Measurements from ENCODE around the gene PLXNB1. TPM values are rescaled to one million over a fixed set of nuclear protein-coding genes. Genes with fewer than 3 reads are reported as not detected.

The PLXNB1 gene
- total RNA-seq, 3 donors from 2014 or later, result 6.0 to 7.2 (median 6.8) TPM

GRCh38 chr3:48433472-48434118, 3.7 kb upstream of the PLXNB1 start:
- DNase-seq (no peak), ATAC-seq (no peak)
- Mint-ChIP-seq H3K9me3 (no peaks in the 10 kb centered on the region), H3K4me3 (no peak overlapping the region), H3K36me3 (ENCODE audit: insufficient read depth) (peaks cover 9% of the 10 kb centered on the region), H3K27me3 (ENCODE audit: low read depth) (no peaks in the 10 kb centered on the region), H3K4me1 (ENCODE audit: low read depth) (peaks cover 15% of the 10 kb centered on the region)

GRCh38 chr3:48432411-48433371, 2.8 kb upstream of the PLXNB1 start:
- Mint-ChIP-seq H3K4me3 (no peak overlapping the region), H3K9me3 (no peaks in the 10 kb centered on the region)
- no peak for DNase-seq

GRCh38 chr3:48431224-48432029, 1.5 kb upstream of the PLXNB1 start:
- peak overlapping the region; percentile 77 for H3K4me3 Mint-ChIP-seq
- ATAC-seq (no peak), DNase-seq (no peak)
- H3K4me1 Mint-ChIP-seq (ENCODE audit: low read depth), result peaks cover 12% of the 10 kb centered on the region
- H3K36me3 Mint-ChIP-seq (ENCODE audit: insufficient read depth), result peaks cover 9% of the 10 kb centered on the region
- H3K27me3 Mint-ChIP-seq (ENCODE audit: low read depth), result peaks cover 9% of the 10 kb centered on the region
- H3K9me3 Mint-ChIP-seq, result no peaks in the 10 kb centered on the region

More at GRCh38 chr3:48432411-48433371, 2.8 kb upstream of the PLXNB1 start:
- peaks cover 6% of the 10 kb centered on the region for H3K27me3 Mint-ChIP-seq (ENCODE audit: low read depth)
- peaks cover 9% of the 10 kb centered on the region for H3K36me3 Mint-ChIP-seq (ENCODE audit: insufficient read depth)
- ATAC-seq, result no peak
- H3K4me1 Mint-ChIP-seq (ENCODE audit: low read depth), result peaks cover 12% of the 10 kb centered on the region

GRCh38 chr3:48430708-48431101, 819 bp upstream of the PLXNB1 start:
- Mint-ChIP-seq H3K4me1 (ENCODE audit: low read depth) (peaks cover 12% of the 10 kb centered on the region), H3K36me3 (ENCODE audit: insufficient read depth) (peaks cover 9% of the 10 kb centered on the region), H3K9me3 (no peaks in the 10 kb centered on the region), H3K4me3 (peak overlapping the region; percentile 77), H3K27me3 (ENCODE audit: low read depth) (peaks cover 9% of the 10 kb centered on the region)
- ATAC-seq, result no peak
- DNase-seq, result no peak

DNA sequence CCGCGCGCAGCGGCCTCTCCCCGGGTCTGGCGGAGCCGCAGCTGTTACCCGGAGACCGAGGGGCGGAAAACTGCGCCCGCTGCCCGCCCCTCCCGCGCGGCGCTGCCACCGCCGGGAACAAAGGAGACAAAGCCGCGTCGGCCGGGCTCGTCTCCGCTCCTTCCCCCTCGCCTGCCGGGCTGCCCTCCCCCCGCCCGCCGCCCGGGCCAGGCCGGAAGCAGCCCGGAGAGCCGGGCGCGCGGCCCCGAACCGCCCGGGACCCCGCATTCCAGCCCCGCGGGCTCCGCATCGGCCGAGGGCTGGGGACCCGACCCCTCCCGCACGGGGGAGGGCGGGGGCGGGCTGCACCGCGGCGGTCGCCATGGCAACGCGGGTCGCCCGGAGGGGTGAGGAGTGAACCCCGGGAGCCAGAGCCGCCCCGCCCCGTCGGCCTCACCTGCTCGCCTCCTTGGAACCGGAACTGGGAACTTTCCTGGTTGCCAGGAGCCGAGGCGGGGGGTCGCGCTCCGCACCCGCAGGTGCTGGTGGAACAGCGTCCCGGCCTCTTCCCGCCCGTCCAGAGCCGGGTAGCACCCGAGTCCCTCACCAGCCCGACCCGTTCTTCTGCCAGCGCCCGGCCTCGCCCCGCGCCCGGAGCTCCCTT, 448 bp downstream of the PLXNB1 start:
- peak; percentile 78 to 81 for ATAC-seq
- Mint-ChIP-seq H3K27me3 (ENCODE audit: low read depth) (peaks cover 9% of the 10 kb centered on the region), H3K9me3 (no peaks in the 10 kb centered on the region)

GRCh38 chr3:48428572-48429316, 1.1 kb downstream of the PLXNB1 start:
- Mint-ChIP-seq H3K4me1 (ENCODE audit: low read depth) (peaks cover 7% of the 10 kb centered on the region), H3K27me3 (ENCODE audit: low read depth) (peaks cover 9% of the 10 kb centered on the region), H3K9me3 (no peaks in the 10 kb centered on the region), H3K36me3 (ENCODE audit: insufficient read depth) (peaks cover 4% of the 10 kb centered on the region), H3K4me3 (peak overlapping the region; percentile 44)
- DNase-seq (no peak), ATAC-seq (peak; percentile 27 to 71)

More for the DNA sequence above, 448 bp downstream of the PLXNB1 start:
- Mint-ChIP-seq H3K4me1 (ENCODE audit: low read depth) (peaks cover 12% of the 10 kb centered on the region), H3K36me3 (ENCODE audit: insufficient read depth) (peaks cover 7% of the 10 kb centered on the region), H3K4me3 (peak overlapping the region; percentile 77)
- DNase-seq, result peak; percentile 63

- Mint-ChIP-seq H3K27me3 (ENCODE audit: low read depth) (peaks cover 9% of the 10 kb centered on the region), H3K9me3 (no peaks in the 10 kb centered on the region), H3K36me3 (ENCODE audit: insufficient read depth) (peaks cover 2% of the 10 kb centered on the region), H3K4me1 (ENCODE audit: low read depth) (peaks cover 7% of the 10 kb centered on the region), H3K4me3 (peak overlapping the region; percentile 44)
- ATAC-seq, result no peak
- DNase-seq, result no peak
Measured at GRCh38 chr3:48428088-48428571, 1.8 kb downstream of the PLXNB1 start.

- ATAC-seq (no peak), DNase-seq (no peak)
- Mint-ChIP-seq H3K4me3 (peak overlapping the region; percentile 44), H3K36me3 (ENCODE audit: insufficient read depth) (peaks cover 2% of the 10 kb centered on the region), H3K4me1 (ENCODE audit: low read depth) (peaks cover 7% of the 10 kb centered on the region), H3K27me3 (ENCODE audit: low read depth) (peaks cover 9% of the 10 kb centered on the region), H3K9me3 (no peaks in the 10 kb centered on the region)
Measured at GRCh38 chr3:48427630-48427962, 2.3 kb downstream of the PLXNB1 start.

DNA sequence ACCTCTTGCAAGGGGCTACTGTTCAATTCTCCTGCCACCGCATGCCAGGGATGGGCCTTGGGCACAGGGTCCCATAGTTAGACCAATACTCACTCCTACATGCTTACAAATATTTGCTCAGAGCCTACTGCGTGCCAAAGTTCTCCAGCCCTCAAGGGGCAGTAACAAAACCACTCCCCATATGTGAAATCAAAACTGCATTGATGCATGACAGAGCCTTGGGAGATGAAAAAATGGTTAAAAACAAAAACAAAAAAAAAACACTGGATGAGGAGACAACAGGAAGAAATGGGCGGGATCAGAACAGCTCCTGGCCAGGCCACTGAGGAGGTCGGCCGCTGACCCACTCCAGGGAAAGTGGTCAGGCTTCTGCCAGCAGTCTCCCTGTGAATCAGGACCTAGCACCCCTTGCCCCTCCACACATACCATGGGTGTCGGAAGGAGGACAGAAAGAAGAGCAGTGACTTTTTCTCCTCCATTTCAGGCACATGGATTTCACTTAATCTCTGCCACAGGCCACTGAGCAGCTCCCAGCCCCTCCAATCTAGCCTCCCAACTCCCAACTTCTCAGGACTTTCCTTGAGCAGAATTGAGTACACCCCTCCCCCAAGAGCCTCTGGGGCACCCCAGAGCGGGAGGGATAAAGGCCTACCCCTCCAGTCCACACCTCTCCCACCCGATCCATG, 2.8 kb downstream of the PLXNB1 start:
- Mint-ChIP-seq H3K9me3 (no peaks in the 10 kb centered on the region), H3K27me3 (ENCODE audit: low read depth) (peaks cover 9% of the 10 kb centered on the region), H3K4me1 (ENCODE audit: low read depth) (peaks cover 7% of the 10 kb centered on the region), H3K36me3 (ENCODE audit: insufficient read depth) (peaks cover 2% of the 10 kb centered on the region), H3K4me3 (peak overlapping the region; percentile 0)
- ATAC-seq (no peak), DNase-seq (no peak)

DNA sequence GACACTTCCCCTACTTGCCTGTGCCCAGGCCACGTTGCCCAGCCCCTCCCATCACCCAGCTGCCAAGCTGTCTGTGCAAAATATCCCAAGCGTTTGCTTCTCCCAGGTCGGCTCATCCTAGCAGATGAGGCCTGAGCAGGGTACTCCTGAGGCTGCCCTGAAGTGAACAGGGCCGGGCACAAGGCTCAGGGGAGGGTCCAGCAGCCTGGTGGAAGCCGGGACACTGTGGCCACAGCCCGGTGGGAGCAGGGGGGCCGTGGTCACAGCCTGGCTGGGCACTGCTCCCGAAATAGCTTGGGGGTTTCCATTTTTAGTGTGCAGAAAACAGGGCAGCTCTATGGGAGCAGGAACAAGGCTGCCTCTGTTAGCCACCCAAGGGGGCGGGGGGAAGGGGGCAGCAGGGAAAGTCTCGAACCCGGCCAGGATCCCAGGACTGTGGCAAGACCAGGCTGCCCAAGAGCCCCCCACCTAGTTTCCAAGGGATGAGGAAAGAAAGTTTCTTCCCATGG, 3.4 kb downstream of the PLXNB1 start:
- no peak for ATAC-seq
- no peaks in the 10 kb centered on the region for H3K9me3 Mint-ChIP-seq
- no peaks in the 10 kb centered on the region for H3K36me3 Mint-ChIP-seq (ENCODE audit: insufficient read depth)
- DNase-seq, result no peak
- peaks cover 9% of the 10 kb centered on the region for H3K27me3 Mint-ChIP-seq (ENCODE audit: low read depth)
- no peak overlapping the region for H3K4me3 Mint-ChIP-seq
- peaks cover 7% of the 10 kb centered on the region for H3K4me1 Mint-ChIP-seq (ENCODE audit: low read depth)

DNA sequence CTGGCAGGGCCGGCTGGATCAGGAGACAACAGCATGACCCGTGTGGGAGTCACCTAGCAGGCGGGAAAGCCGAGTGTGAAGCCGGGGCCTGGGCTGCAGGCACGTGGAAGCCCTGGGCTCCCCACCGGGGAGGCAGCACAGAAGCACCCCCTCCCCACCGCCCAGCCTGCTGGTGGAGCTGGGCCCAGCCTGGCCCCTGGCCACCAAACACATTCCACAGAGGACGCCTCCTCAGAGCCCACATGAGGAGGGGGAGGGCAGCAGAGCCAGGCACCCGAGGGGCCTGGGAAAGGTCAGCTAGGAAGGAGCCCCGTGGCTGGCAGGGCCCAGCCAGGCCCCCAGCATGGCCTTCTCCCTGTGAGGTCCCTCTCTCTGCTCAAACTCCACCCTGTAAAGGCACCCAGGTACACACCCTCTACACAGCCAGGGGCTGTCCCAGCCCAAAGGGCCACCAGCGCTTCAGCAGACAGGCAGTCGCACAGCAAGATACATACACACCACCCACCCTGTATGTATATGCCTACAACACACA, 4.5 kb downstream of the PLXNB1 start:
- Mint-ChIP-seq H3K4me1 (ENCODE audit: low read depth) (peaks cover 4% of the 10 kb centered on the region), H3K36me3 (ENCODE audit: insufficient read depth) (no peaks in the 10 kb centered on the region), H3K27me3 (ENCODE audit: low read depth) (peaks cover 9% of the 10 kb centered on the region), H3K9me3 (no peaks in the 10 kb centered on the region), H3K4me3 (no peak overlapping the region)
- no peak for DNase-seq
- ATAC-seq, result no peak

DNA sequence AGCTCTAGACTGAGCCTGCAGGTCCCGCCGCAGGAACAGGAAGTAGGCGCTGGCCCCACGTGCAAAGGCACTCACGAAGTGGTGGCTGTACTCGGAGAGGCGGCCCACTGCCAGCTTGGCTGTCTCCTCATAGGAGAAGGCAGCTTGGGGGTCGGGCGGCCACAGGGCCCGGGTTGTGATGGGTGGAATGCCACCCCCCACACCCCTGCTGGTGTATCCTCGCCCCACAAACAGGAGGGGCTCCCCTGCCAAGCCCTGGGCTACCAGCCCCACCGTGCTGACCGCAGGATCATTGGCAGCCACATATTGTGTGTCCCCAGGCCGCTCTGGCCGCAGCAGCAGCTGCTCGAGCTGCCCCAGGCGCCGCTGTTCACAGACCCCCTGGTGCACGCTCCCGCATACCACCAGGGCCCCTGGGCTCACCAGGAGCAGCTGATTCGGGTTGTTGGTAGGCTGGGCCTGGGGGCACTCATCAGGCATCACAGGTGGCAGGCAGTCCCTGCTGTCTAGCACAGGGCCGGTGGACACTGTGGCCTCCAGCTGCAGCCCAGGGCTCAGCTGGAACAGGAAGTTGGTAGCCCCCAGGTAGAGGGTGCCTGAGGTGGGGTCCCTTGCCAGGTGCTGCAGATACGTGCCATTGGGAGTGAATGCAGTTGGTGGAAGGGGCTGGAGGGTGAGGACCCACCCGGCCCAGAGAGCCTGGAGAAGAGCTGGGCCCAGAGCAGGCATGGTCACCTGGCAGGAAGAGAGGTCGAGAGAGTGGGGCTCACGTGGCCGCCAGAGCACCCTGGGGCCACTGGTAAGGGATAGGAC, 5.8 kb downstream of the PLXNB1 start:
- DNase-seq (no peak), ATAC-seq (no peak)
- Mint-ChIP-seq H3K9me3 (no peaks in the 10 kb centered on the region), H3K4me3 (no peak overlapping the region), H3K4me1 (ENCODE audit: low read depth) (no peaks in the 10 kb centered on the region), H3K27me3 (ENCODE audit: low read depth) (peaks cover 9% of the 10 kb centered on the region), H3K36me3 (ENCODE audit: insufficient read depth) (no peaks in the 10 kb centered on the region)
